ENCODE measurements around the gene DGKZ. TPM values are rescaled to one million over a fixed set of nuclear protein-coding genes. Genes with fewer than 3 reads are reported as not detected.

The DGKZ gene
- polyA plus RNA-seq, 1 donor: 28.9 TPM

DNA sequence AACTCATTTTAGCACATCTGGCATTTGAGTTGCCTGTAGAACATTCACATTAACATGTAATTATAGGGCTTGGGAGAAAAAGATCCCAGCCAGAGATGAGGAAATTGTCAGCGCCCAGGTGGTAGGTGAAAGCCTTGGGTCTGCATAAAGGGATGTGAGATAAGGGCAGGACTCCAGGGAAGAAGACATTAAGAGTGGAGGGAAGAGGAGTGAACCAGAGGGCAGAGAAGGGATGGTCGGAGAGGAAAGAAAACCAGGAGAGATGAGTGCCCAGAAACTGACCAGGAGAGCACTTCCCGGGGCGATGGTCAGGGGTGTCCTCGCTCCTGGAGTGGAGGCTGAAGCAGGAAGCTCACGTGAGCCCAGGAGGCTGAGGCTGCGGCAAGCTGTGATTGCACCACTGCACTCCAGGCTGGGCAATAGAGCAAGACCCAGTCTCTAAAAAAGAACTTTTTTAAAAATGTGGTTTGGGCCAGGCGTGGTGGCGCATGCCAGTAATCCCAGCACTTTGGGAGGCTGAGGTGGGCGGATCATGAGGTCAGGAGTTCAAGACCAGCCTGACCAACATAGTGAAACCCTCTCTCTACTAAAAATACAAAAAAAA is 20.3 kb upstream of the DGKZ start:
- no peak for DNase-seq

DNA sequence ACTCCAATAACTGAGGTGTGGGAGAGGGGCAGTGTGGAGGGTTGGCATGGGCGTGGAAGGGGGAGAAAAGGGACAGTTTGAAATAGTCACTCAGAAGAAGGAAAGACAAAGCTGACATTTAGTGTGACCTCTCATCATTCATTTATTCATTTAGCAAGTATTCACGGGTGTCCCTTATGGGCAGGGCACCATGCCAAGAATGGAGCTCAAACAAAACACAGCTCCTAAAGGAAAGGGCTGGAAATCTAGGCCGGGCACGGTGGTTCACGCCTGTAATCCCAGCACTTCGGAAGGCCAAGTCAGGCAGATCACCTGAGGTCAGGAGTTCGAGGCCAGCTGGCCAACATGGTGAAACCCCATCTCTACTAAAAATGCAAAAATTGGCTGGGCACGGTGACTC is 19.4 kb upstream of the DGKZ start:
- no peak for DNase-seq

DNA sequence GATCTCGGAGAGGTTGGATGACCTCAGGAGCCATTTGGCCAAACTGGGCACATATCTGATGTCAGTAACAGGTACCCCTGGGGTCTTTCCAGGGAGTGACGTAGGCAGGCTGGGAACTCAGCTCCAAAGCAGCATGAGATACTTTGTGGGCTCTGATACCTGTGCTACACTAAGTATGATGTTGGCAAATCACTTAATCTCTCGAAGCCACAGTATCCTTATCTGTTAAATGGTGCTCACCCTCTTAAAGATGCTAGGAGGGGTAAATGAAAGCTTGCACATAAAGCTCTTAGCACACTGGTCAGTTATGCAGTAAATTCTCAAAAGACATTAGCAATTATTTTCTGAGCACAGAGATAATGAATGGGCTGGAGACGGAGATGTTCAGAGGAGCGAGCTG is 17.1 kb upstream of the DGKZ start:
- DNase-seq: no peak

DNA sequence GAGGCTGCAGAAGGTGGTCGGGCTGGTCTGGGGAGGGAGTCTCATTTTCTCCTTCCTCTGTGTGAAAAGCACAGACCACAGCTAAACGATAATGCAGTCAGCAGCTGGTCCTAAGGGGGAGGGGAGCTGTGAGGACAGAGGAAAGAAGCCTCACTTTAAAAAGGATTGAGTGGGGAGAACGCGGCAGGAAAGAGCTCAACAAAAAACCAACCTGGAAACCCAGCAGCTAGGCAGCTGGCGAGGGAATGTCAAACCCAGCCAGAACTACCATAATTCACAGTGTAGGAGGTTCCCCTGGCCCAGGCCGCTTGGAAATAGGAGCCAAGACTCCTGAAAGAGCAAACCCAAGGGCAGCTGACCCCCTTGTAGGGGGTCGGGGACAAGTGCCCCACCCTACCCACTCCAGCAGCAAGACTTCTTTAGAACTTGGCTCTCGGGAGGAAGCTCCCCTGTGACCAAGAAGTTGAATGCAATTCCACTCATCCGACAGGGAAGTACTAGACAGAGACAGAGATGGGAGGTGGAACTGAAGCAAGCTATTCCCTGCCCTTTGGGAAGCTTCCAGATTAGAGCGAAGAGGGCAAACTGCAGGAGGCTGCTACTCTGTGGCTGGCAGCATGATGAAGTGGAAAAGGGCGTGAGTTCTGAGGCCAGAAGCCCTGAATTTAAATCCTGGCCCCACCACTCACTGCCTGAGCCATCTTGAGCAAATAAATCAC is 16.5 kb upstream of the DGKZ start:
- DNase-seq: no peak

DNA sequence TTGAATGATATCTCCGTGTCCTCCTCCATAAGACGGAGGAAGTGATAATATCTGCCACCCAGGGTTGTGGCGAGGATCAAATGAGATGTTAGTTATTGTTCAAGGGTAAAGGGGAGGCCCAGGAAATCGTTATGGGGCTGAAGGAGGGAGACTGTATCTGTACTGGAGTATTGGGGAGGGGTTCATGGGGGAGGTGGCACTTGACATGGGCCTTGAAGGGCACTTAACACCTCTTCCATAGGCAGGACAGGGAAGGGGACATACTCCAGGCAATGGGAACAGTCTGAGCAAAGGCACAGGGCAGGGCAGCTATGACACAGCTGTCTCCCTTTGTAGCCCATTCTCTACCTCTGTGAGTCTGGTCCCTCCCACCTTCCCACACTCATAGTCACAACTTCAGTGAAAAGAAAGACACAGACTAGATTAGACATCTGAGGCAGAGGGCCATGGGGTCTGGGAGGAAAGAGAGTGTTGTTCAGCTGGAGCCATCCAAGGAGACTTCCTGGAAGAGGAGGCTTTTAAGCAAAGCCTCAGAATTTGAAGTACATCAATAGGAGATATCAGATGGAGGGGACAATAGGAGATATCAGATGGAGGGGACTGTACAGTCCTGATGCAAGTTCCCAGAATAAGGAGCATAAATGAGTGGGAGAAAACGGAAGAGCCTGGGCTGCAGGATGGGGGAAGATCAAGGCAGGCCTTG is 15.8 kb upstream of the DGKZ start:
- no peak for DNase-seq

DNA sequence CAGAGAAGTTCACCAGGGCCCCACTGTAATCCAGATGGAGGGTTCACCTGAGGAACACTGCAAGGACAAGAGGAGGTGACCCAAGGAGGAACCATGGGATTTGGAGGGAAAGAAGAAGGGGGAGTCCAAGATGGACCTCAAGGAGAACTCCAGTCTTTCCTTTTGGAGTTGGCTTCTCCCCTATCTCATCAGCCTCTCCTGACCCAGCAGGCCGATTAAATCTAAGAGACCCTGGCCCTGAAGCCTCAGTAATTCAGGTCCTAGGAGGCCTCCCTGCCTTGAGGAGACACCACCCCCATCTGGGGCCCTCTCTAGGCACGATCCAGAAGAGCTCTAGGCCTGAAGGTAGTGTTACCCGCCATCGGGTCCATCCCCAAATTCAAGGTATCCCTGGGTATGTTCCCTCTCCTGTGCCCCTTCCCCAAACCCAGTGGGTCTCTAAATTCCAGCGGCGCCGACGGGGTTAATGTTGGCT is 15.1 kb upstream of the DGKZ start:
- DNase-seq: no peak

DNA sequence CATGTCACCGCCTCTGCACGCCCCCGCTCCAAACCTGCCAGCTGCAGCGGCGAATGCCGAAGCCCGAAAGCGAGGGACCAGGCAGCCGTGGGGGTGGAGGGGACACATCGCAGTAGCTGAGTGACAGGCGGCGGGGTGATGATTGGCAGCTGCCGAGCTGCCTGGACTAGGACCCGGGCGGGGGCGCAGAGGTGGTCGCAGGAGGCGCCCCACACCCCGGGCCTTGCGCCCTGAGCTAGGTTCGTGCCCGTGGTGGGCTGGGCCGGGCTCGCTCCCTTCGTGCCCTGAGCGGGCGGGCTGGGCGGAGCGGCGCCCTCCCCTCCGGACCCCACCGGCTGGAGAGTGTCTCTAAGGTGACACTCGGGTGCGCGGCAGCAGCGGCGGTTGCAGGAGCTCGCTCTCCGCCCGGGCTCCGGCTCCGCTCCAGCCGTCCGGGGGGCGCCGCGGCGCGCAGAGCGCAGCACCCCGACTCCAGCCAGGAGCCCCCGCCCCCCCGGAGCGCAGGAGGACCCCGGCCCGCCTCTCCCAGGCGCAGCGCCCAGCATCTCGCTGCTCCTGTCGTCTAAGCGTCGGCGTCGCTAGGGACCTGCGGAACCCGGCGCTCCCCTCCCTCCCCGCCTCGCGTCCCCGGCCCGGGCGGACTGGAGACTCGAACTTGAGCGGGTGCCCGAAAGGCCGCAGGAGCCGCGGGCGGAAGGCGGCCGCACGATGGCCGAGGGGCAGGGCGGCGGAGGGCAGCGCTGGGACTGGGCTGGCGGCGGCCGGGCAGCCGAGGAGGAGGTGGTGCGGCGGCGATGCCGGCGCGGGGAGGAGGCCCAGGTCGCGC is 14.5 kb upstream of the DGKZ start:
- no peak for DNase-seq

DNA sequence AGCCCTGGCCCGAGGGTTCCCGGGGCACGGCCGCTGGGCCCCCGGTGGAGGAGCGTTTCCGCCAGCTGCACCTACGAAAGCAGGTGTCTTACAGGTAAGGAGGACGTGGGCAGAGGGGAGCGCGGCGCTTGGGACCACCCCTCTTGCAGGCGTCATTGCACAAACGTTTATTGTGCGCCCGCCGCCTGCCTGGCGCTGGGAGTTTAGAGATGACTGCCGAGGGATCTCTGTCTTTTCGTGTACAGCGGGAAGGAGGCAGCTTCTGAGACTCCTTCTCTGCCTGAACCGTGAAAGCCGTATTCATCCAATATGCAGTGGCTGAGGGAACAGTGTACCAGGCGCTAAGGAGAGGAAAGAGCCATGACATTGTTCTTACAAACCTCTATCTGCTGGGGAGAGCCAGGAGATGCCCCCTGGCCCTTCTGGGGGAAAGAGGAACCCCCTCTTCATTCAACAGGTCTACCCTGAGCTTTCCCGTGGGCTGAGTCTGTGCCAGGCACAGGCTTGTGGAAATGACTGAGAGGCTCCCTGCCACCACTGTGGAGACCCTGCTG is 13.8 kb upstream of the DGKZ start:
- no peak for DNase-seq

DNA sequence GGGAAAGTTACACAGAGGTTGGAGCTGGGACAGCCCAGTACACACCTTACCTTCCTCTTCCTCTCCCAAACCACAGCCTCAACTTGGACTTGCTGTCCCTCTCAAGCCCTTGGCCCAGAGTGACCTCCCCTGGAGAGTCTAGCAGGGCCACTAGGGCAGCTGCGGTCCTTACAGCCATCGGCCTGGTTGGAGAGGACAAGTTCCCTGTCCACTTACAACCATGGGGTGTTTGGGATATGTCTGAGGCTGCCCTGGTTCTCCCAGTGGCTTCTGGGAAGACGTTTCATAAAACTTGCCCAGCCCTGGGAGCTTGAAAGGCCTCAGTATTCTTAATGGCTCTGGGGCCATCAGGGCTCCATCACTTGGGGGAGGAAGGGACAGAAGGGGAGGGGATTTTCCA is 13.1 kb upstream of the DGKZ start:
- no peak for DNase-seq

DNA sequence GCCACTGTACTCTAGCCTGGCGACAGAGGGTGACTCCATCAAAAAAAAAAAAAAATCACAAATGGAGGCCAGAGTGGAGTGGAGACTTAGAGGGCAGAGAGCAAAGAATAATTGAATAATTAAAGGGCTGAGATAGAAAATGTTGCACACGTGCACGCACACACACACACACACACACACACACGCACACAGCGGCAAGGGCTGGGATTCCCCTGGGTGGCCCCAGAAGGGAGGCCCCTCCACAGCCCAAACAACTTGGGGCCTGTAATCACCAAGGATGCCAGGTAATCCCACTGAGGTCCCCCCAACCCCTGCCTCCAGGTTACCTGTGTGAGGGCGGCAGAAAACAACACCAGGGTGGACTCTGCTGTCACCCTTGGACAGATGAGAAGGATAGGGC is 12.0 kb upstream of the DGKZ start:
- no peak for DNase-seq

DNA sequence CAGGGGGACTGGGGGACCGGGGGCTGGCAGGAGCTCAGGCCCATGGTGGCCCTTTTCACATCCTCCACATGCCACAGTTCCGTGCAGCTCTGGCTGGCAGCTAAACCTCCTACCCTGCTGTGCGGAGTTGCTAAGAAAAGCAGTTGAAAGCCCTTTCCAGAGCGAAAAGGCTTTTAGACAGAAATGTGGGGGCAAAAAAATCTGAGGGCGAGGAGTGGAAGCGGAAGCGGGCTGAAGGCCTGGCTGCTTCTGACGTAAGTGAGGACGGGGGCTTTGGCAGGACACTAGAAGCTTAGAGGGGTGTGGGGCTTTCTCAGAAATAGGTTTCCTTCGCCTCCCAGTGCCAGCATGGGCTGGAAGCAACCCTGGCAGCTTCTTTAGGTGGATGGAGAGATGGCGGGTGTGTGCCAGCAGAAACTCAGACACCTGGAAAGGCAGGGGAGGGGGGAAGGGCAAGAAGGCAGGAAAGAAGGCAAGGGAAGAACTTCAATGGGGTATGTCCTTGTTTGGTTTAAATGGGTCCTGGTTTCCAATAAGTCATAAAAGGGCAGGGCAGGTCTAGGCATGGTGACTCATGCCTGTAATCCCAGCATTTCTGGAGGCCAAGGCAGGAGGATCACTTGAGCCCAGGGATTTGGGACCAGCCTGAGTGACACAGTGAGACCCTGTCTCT is 11.2 kb upstream of the DGKZ start:
- DNase-seq: no peak

DNA sequence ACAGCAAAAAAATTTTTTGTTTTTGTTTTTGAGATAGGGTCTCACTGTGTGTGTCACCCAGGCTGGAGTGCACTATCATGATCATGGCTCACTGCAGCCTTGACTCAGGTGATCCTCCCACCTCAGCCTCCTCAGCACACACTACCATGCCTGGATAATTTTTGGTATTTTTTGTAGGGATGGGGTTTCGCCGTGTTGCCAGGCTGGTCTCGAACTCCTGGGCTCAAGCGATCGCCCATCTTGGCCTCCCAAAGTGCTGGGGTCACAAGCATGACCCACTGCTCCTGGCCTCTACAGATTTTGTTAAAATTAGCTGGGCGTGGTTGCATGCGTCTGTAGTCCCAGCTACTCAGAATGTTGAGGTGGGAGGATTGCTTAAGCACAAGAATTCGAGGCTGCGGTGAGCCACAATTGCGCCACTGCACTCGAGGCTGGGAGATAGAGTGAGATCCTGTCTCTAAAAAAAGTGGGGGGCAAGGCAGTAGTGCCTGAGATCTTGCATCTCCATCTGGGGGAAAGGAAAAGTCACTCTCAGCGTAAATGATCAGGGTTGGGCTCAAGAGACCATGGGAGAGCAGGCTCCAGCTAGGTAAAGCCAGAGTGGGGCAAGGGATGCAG is 10.6 kb upstream of the DGKZ start:
- DNase-seq: no peak

DNA sequence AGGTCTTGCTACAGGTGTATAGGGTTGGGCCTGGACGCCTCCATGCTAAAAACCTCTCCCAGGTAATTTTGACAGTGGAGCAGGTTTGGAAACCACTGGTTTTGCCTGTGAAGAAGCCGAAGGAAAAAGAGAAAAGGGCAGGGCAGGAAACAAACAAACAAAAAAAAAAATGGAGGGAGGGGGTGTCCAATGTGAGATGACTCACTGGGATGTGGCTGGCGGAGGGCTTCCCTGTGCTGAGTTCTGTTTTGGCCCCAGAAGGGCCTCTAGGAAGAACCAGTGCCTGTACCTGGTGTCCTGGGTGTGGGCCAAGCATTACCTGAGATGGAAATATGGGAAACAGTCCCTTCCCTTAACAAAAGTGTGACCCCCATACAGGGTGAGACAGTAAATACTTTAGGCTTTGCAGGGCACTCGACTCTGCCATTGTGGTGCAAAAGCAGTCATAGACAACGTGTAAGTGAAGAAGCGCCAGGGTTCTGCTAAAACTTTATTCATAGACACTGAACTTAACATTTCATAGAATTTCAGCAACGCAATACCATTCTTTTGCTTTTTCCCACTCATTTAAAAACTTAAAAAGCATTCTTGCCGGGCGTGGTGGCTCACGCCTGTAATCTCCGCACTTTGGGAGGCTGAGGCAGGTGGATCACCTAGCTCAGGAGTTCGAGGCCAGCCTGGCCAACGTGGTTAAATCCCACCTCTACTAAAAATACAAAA is 9.5 kb upstream of the DGKZ start:
- no peak for DNase-seq

DNA sequence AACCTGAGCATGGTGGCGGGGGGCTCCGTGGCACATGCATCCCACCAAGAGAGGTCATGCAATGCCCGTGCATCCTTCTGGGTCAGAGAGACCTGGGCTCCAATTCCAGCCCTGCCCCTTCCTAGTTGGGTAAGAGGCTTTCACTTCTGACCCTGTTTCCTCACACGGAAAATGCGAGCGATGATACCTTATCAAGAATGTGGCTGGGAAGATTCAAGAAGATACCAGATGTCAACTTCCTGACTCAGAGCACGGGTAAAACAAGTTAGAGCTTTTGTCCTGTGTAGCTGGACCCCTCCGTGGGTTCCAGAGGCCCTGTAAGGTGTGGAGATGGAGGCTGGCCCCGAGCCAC is 8.7 kb upstream of the DGKZ start:
- no peak for DNase-seq

DNA sequence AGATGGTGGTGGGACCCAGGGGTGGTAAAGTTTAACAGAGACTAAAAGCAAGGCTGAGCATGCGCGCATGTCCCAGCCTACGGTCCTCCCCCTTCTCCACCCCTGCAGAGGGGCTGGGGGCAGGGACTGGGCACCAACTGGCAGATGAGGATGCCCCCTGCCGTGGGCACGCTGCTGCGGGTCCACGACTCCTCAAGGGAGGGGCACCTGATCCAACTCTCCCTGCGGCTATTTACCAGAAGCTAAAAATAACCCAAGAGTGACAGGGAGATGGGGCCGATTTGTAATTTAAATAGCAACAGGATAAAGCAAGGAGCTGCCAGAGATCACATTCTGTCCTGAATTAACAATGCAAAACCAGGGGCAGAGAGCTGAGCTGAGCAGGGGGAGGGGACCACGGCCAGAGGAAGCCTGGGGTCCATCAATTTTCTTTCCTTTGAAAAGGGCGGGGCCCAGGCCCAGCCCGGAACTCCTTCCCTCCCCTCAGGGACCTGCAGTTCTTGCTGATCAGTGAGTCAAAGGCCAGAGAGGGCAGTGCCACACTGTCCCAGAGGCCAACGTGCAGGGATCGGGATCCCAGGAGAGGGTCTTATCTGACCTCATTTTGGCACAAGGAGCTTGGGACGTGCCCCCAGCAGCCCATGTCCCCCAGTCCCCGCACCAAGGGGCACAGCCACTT is 8.1 kb upstream of the DGKZ start:
- no peak for DNase-seq

DNA sequence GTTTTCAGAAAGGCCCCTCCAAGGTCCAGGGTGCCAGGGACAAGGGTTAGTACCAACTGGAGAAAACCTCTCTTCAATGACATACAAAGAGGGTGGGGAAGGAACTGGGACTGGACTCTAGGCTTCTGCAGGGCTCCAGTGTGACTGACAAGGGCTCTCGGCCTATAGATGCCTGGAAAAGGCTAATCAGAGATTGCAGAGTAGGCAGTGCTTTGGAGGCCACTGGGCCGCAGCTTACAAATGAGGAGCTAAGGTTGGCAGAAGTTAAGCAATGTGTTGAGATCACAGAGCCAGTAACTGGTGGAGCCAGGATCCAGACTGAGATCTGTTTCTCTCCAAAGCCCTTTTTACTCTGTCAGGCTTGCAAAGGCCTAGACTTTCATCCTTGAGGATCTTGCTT is 7.4 kb upstream of the DGKZ start:
- DNase-seq: no peak

DNA sequence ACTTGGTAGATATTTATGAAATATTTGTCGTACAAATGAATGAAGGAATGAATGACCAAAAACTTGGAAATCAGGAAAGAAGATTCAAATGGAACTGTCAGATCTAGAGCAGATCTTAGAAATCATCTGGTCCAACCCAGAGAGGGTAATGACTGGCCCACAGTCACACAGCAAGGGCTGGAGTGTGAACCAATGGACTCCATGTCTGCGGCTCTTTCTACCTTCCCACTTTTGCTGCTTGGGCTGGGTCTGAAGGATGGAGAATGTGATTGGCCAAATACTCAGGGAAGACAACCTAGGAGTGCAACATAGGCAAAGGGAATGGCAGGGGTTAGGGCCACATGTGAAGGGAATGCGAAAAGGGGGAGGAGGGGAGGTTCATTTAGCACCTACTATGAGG is 5.8 kb upstream of the DGKZ start:
- DNase-seq: no peak

DNA sequence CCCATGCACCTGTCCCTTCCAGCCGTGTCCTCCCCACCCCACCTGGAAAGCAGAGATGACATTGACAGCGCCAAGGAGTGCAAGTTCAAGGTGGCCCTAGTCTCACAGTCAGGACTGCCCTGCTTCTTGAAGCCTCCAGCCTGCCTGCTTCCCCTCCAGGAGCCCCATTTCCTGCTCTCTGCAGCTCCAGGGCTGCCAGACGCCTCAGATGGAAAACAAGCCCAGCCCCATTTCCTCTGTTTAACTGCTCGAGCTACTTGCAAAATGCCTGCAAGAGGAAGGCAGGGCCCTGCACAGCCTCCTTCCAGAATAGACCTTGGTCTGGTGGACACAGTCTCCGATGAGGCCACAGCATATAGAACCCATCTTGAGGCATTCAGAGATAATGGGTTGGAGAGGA is 5.0 kb upstream of the DGKZ start:
- no peak for DNase-seq

DNA sequence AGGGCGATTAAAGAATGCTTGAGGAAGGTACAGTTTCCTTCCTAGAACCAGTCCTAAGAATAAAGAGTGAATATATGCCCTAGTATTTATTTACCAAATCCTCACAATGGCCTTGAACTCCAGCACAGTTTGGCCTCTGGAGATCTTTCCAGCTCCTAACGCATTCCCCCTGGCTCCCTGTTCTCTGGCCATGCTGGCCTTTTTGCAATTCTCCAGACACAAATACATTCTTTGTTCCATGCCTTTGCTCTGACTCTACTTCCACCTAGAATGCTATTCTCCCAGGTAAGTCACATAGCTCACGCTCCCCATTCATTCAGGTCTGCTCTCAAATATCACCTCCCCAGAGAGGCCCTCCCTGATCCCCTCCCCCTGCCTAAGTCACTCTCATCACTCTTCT is 3.7 kb upstream of the DGKZ start:
- no peak for DNase-seq

DNA sequence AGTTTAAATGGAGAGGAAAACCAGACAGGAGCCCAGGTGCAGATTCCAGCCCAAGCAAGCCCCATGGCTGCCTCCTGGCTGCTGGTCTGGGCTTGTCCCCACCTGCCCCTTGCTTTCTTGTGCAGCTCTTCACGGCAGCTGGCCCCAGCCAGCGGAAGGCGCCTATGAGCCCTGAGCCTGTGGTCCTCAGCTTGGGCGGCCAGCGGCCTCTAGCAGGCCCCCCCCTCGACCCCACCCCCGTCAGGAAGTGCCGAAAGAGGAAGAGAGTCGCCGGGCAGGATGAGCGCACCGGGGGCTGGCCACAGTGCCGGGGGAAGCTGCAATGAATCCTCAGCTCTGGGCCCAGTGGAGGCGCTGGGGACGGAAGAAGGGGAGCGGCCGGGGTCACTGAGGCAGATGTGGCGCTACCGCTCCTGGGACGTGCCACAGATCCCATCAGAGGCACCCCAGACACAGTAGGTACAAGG is 2.1 kb upstream of the DGKZ start:
- DNase-seq: no peak

Measured in left kidney (tissue), 2 donors.